IMR-90 (cell line): Measurements from ENCODE around the gene MOB2. TPM values are rescaled to one million over a fixed set of nuclear protein-coding genes. Genes with fewer than 3 reads are reported as not detected.

ENCODE experiments used
- ATAC-seq: fragments of 200-7000 bp; cut with Tn5 transposase; 2 replicates; pipeline ENCODE4 v1.9.1; 2020; ENCODE audit warnings: low read depth, mild to moderate bottlenecking, moderate library complexity
- BruUV-seq: library from RNA; stranded (reverse); fragments of 400-500 nt; replicated peaks from 2 replicates; lab custom pipeline; 2021; lab: Mats Ljungman, UMichigan
- CTCF ChIA-PET: fragments of 300-600 bp; formaldehyde crosslinking; extraction: SDS; loops from one replicate; lab custom pipeline; 2021; ENCODE audit warnings: antibody characterized with exemption; lab: Yijun Ruan, JAX
- POLR2A ChIA-PET: fragments of 300-600 bp; sonication (Branson Sonifier 250); formaldehyde crosslinking; loops from one replicate; lab custom pipeline; 2022; ENCODE audit warnings: antibody characterized with exemption; ENCODE audit not compliant: unreplicated experiment; lab: Charles Lee
- DNase-seq: peaks from one replicate; pipeline ENCODE4 v3.0.0; 2013
- H2AFZ ChIP-seq: replicated peaks from 2 replicates; pipeline ENCODE3; 2013; ENCODE audit warnings: low read length, mild to moderate bottlenecking; ENCODE audit not compliant: poor library complexity
- H2AK5ac ChIP-seq: 2 replicates; pipeline ENCODE4 v1.6.1; 2013; ENCODE audit warnings: low read depth, low read length, inconsistent platforms
- H2AK9ac ChIP-seq: replicated peaks from 2 replicates; pipeline ENCODE3; 2013; ENCODE audit warnings: mild to moderate bottlenecking, low read depth, low read length, moderate library complexity; ENCODE audit not compliant: poor library complexity
- H2BK120ac ChIP-seq: 2 replicates; pipeline ENCODE4 v1.6.1; 2013; ENCODE audit warnings: low read depth, low read length, inconsistent platforms
- H2BK15ac ChIP-seq: 3 replicates; pipeline ENCODE4 v1.6.1; 2013; ENCODE audit warnings: low read depth, low read length, inconsistent platforms
- H2BK20ac ChIP-seq: 2 replicates; pipeline ENCODE4 v1.6.1; 2013; ENCODE audit warnings: low read depth, mild to moderate bottlenecking, inconsistent platforms, low read length, moderate library complexity
- H2BK5ac ChIP-seq: 2 replicates; pipeline ENCODE4 v1.6.1; 2013; ENCODE audit warnings: mild to moderate bottlenecking, low read depth, low read length, inconsistent platforms; ENCODE audit not compliant: poor library complexity, severe bottlenecking
- H3K14ac ChIP-seq: replicated peaks from 2 replicates; pipeline ENCODE4 v1.6.1; 2013; ENCODE audit warnings: low read depth, low read length, inconsistent platforms
- H3K18ac ChIP-seq: 2 replicates; pipeline ENCODE4 v1.6.1; 2013; ENCODE audit warnings: low read depth, low read length, control low read depth
- H3K23ac ChIP-seq: 2 replicates; pipeline ENCODE4 v1.6.1; 2013; ENCODE audit warnings: low read depth, low read length, inconsistent platforms
- H3K27ac ChIP-seq: 2 replicates; pipeline ENCODE4 v1.5.1; 2013; ENCODE audit warnings: mild to moderate bottlenecking, control low read depth, low read length; ENCODE audit not compliant: insufficient read depth
- H3K27me3 ChIP-seq: 2 replicates; pipeline ENCODE4 v1.6.1; 2013; ENCODE audit warnings: low read length; ENCODE audit not compliant: control insufficient read depth, insufficient read depth
- H3K36me3 ChIP-seq: 2 replicates; pipeline ENCODE4 v1.6.1; 2013; ENCODE audit warnings: low read length, mixed read lengths; ENCODE audit not compliant: control insufficient read depth, insufficient read depth
- H3K4ac ChIP-seq: 2 replicates; pipeline ENCODE4 v1.6.1; 2013; ENCODE audit warnings: low read depth, low read length, inconsistent platforms
- H3K4me1 ChIP-seq: 2 replicates; pipeline ENCODE4 v1.6.1; 2013; ENCODE audit warnings: low read length, mixed read lengths; ENCODE audit not compliant: control insufficient read depth, insufficient read depth
- H3K4me2 ChIP-seq: 2 replicates; pipeline ENCODE4 v1.6.1; 2013; ENCODE audit warnings: low read depth, mild to moderate bottlenecking, control low read depth, low read length, moderate library complexity
- H3K4me3 ChIP-seq: 2 replicates; pipeline ENCODE4 v1.5.1; 2013; ENCODE audit warnings: low read depth, mild to moderate bottlenecking, control low read depth, low read length, moderate library complexity; ENCODE audit not compliant: insufficient read depth
- H3K56ac ChIP-seq: 2 replicates; pipeline ENCODE4 v1.6.1; 2013; ENCODE audit warnings: low read length, inconsistent platforms; ENCODE audit not compliant: insufficient read depth; ENCODE audit errors: extremely low read depth
- H3K79me1 ChIP-seq, 2 experiments: 2 replicates each; pipeline ENCODE4 v1.6.1; 2013; ENCODE audit warnings: low read length in 2 of 2, inconsistent platforms in 1 of 2, low read depth in 1 of 2
- H3K9ac ChIP-seq: 2 replicates; pipeline ENCODE4 v1.6.1; 2013; ENCODE audit warnings: low read depth, low read length, control low read depth
- H3K9me1 ChIP-seq: 2 replicates; pipeline ENCODE4 v1.6.1; 2013; ENCODE audit warnings: low read length, inconsistent platforms; ENCODE audit not compliant: insufficient read depth
- H3K9me3 ChIP-seq: 2 replicates; pipeline ENCODE4 v1.6.1; 2013; ENCODE audit warnings: low read length; ENCODE audit not compliant: control insufficient read depth, insufficient read depth
- H4K20me1 ChIP-seq: 2 replicates; pipeline ENCODE4 v1.6.1; 2013; ENCODE audit warnings: low read length, inconsistent platforms; ENCODE audit not compliant: insufficient read depth
- H4K5ac ChIP-seq: 2 replicates; pipeline ENCODE4 v1.6.1; 2013; ENCODE audit warnings: mild to moderate bottlenecking, low read depth, low read length, control low read depth
- H4K8ac ChIP-seq, 2 experiments: 2 replicates each; pipeline ENCODE4 v1.6.1; 2013; ENCODE audit warnings: low read depth in 2 of 2, low read length in 2 of 2, control low read depth in 1 of 2, inconsistent platforms in 1 of 2
- H4K91ac ChIP-seq: 2 replicates; pipeline ENCODE4 v1.6.1; 2013; ENCODE audit warnings: low read depth, low read length, inconsistent platforms; ENCODE audit not compliant: insufficient read depth
- BHLHE40 ChIP-seq: fragments of 150-350 bp; IDR thresholded peaks from 2 replicates; pipeline ENCODE4 v1.6.1; 2016; ENCODE audit warnings: mild to moderate bottlenecking, low read depth, low read length
- CEBPB ChIP-seq: IDR thresholded peaks from 2 replicates; pipeline ENCODE4 v1.6.1; 2012; ENCODE audit warnings: low read depth, low read length, improper control_type of control experiment
- CHD1 ChIP-seq: IDR thresholded peaks from 2 replicates; pipeline ENCODE4 v1.6.1; 2012; ENCODE audit warnings: low read depth, low read length, improper control_type of control experiment
- FOS ChIP-seq: fragments of 150-350 bp; IDR thresholded peaks from 2 replicates; pipeline ENCODE4 v1.6.1; 2016; ENCODE audit warnings: low read depth, low read length
- MAZ ChIP-seq: IDR thresholded peaks from 2 replicates; pipeline ENCODE4 v1.6.1; 2012; ENCODE audit warnings: low read depth, mild to moderate bottlenecking, low read length, improper control_type of control experiment, moderate library complexity, borderline replicate concordance
- MXI1 ChIP-seq: IDR thresholded peaks from 2 replicates; pipeline ENCODE4 v1.6.1; 2012; ENCODE audit warnings: low read depth, mild to moderate bottlenecking, low read length, moderate library complexity, borderline replicate concordance
- POLR2A ChIP-seq: IDR thresholded peaks from 2 replicates; pipeline ENCODE4 v1.6.1; 2012; ENCODE audit warnings: mild to moderate bottlenecking, low read depth, low read length
- RAD21 ChIP-seq: IDR thresholded peaks from 2 replicates; pipeline ENCODE4 v1.6.1; 2012; ENCODE audit warnings: low read length, improper control_type of control experiment
- RCOR1 ChIP-seq: IDR thresholded peaks from 2 replicates; pipeline ENCODE4 v1.6.1; 2012; ENCODE audit warnings: mild to moderate bottlenecking, low read length, improper control_type of control experiment; ENCODE audit not compliant: insufficient replicate concordance
- RFX5 ChIP-seq: IDR thresholded peaks from 2 replicates; pipeline ENCODE4 v1.8.0; 2012; ENCODE audit warnings: low read depth, mild to moderate bottlenecking, low read length, moderate library complexity
- WGBS, 2 experiments: methylation state at CpG; one replicate each; pipeline versions ENCODE4 v1.1.5 to v1.1.7; 2013; ENCODE audit warnings: missing lambda C conversion rate in 2 of 2; ENCODE audit not compliant: insufficient read length in 1 of 2; ENCODE audit errors: extremely low coverage in 2 of 2; 5-methylcytosine and 5-hydroxymethylcytosine counted together
- dilution Hi-C: fragments of 300-500 bp; cut with HindIII; formaldehyde crosslinking; loops from one replicate; pipeline ENCODE4 v1.14.3; 2018; ENCODE audit warnings: low sequenced_read_pairs; ENCODE audit not compliant: unreplicated experiment
- in situ Hi-C: fragments of 300-500 bp; cut with MboI; formaldehyde crosslinking; loops from 3 replicates; pipeline ENCODE4 v1.14.3; 2019; ENCODE audit warnings: low sequenced_read_pairs, inconsistent platforms, mixed read lengths
- intact Hi-C: fragments of 100-400 bp; cut with micrococcal nuclease; formaldehyde crosslinking; loops from 2 replicates; pipeline ENCODE4 v1.10.0; 2022
- polyA plus RNA-seq, 3 experiments: library from polyadenylated mRNA; depleted of rRNA; stranded (reverse); fragments of >200 nt; gene quantifications; 2 replicates each; pipeline ENCODE4 v1.2.3, GENCODE V29; 2012; ENCODE audit warnings: low replicate concordance in 1 of 3
- total RNA-seq: library from RNA; depleted of rRNA; stranded (reverse); fragments of >200 nt; gene quantifications from 2 replicates; pipeline ENCODE4 v1.2.3, GENCODE V29; 2012
- TF ChIP-seq, protein P1 (sequence below): fragments of 150-350 bp; IDR thresholded peaks from 2 replicates; pipeline ENCODE4 v1.6.1; 2016; ENCODE audit warnings: low read depth, mild to moderate bottlenecking, low read length, moderate library complexity, borderline replicate concordance

The MOB2 gene
- total and polyA plus RNA-seq, 2 of the 4 experiments (the other 2 are of a cell fraction), result 23.7 to 36.2 TPM

DNA sequence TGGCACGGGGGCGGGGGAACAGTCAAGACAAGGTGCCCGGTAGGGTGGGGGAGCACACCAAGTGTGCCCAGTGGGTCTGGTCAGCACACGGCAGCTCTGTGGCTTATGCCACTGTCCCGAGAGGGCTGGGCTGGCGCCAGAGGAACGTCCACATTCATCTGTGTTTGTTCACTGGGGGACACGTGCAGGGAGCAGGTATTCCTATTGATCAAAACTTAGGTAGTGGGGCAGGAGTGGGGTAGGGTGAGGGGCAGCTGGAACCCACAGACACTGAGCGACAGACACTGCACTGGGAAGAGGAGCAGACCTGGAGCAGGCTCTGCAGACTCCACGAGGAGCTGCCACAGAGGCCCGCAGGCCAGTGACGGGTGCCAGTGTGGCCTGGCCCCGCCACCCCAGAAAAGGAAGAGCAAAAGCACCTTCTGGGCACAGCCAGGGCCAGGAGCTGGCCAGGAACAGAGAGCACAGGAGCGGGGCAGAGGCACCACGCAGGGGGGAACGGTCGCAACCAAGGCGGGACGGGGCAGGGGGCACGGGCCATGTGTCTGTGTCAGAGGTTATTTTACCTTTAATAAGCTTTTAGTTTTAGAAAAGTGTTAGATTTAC is 2.1 kb upstream of the MOB2 start:
- Histone ChIP-seq H4K20me1 (peaks cover 89% of the 10 kb centered on the region), H2BK120ac (no peak overlapping the region), H3K14ac (no peak overlapping the region), H2AFZ (no peak overlapping the region), H3K4ac (no peak overlapping the region), H3K56ac (no peak overlapping the region), H3K9me1 (peaks cover 12% of the 10 kb centered on the region), H3K18ac (no peak overlapping the region), H4K5ac (no peak overlapping the region), H2AK5ac (no peak overlapping the region), H2BK5ac (no peak overlapping the region), H2AK9ac (no peak overlapping the region), H3K9me3 (no peaks in the 10 kb centered on the region), H3K27ac (no peak overlapping the region), H2BK20ac (no peak overlapping the region), H3K23ac (no peak overlapping the region), H3K4me2 (no peak overlapping the region), H3K79me1 (peaks cover 27 to 76% of the 10 kb centered on the region in 2 experiments), H2BK15ac (no peak overlapping the region), H4K91ac (no peak overlapping the region), H3K36me3 (no peaks in the 10 kb centered on the region), H3K4me3 (no peak overlapping the region), H4K8ac (no peak overlapping the region), H3K9ac (no peak overlapping the region), H3K4me1 (peaks cover 2% of the 10 kb centered on the region; the same call in 1 of the 2 replicates), H3K27me3 (no peaks in the 10 kb centered on the region)
- CTCF ChIA-PET, result no interaction called here
- TF ChIP-seq RCOR1, result no peak
- no peak for TF ChIP-seq CHD1
- TF ChIP-seq MXI1, result no peak
- TF ChIP-seq BHLHE40, result no peak
- no peak for TF ChIP-seq RAD21
- TF ChIP-seq POLR2A, result no peak
- no peak for TF ChIP-seq CEBPB
- TF ChIP-seq, protein P1, sequence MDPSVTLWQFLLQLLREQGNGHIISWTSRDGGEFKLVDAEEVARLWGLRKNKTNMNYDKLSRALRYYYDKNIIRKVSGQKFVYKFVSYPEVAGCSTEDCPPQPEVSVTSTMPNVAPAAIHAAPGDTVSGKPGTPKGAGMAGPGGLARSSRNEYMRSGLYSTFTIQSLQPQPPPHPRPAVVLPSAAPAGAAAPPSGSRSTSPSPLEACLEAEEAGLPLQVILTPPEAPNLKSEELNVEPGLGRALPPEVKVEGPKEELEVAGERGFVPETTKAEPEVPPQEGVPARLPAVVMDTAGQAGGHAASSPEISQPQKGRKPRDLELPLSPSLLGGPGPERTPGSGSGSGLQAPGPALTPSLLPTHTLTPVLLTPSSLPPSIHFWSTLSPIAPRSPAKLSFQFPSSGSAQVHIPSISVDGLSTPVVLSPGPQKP, result no peak
- TF ChIP-seq FOS, result no peak
- TF ChIP-seq RFX5, result no peak
- no peak for TF ChIP-seq MAZ
- POLR2A ChIA-PET, result no interaction called here
- WGBS, 2 experiments, result 89% methylated on average over 5 of the region's 20 CpGs; no CpG with 5 or more reads in 1 of the 2 experiments
- intact Hi-C loops (no loop called here), in situ Hi-C loops (no loop called here), dilution Hi-C loops (no loop called here)
- DNase-seq (no peak), ATAC-seq (no peak)
- BruUV-seq, result no TSS peak
